NCI-H345 (cell line): Measurements from ENCODE around the gene HTR2A.

Source experiments
- DNase-seq: peaks from one replicate; lab custom pipeline; 2025; lab: John Stamatoyannopoulos, UW

The HTR2A gene

GRCh38 chr13:46868091-46868490 lies 28.8 kb downstream of the HTR2A start:
- DNase-seq, result no peak

- peak; percentile 28 for DNase-seq
Observed at GRCh38 chr13:46866150-46866549, 30.7 kb downstream of the HTR2A start.

- DNase-seq, result no peak
Observed at GRCh38 chr13:46864941-46865340, 31.9 kb downstream of the HTR2A start.

- no peak for DNase-seq
Observed at GRCh38 chr13:46861959-46862358, 34.9 kb downstream of the HTR2A start.

- DNase-seq, result no peak
Observed at GRCh38 chr13:46860722-46861121, 36.1 kb downstream of the HTR2A start.

- DNase-seq, result no peak
Observed at GRCh38 chr13:46858776-46859175, 38.1 kb downstream of the HTR2A start.

GRCh38 chr13:46858163-46858562 lies 38.7 kb downstream of the HTR2A start:
- no peak for DNase-seq

GRCh38 chr13:46855664-46856063 lies 41.2 kb downstream of the HTR2A start:
- no peak for DNase-seq

GRCh38 chr13:46855166-46855565 lies 41.7 kb downstream of the HTR2A start:
- no peak for DNase-seq

GRCh38 chr13:46852168-46852567 lies 44.7 kb downstream of the HTR2A start:
- no peak for DNase-seq

GRCh38 chr13:46850214-46850613 lies 46.6 kb downstream of the HTR2A start:
- DNase-seq, result no peak

GRCh38 chr13:46846726-46847125 lies 50.1 kb downstream of the HTR2A start:
- DNase-seq, result no peak

GRCh38 chr13:46845146-46845545 lies 51.7 kb downstream of the HTR2A start:
- DNase-seq, result no peak

- DNase-seq, result no peak
Observed at GRCh38 chr13:46844431-46844830, 52.4 kb downstream of the HTR2A start.

- DNase-seq, result no peak
Observed at GRCh38 chr13:46839399-46839798, 57.5 kb downstream of the HTR2A start.

- no peak for DNase-seq
Observed at GRCh38 chr13:46834657-46835056, 62.2 kb downstream of the HTR2A start.

- peak; percentile 36 for DNase-seq
Observed at GRCh38 chr13:46831588-46832194, 65.2 kb downstream of the HTR2A start.

- DNase-seq, result no peak
Observed at GRCh38 chr13:46830405-46831005, 66.3 kb downstream of the HTR2A start.

- no peak for DNase-seq
Observed at GRCh38 chr13:46822551-46822950, 74.3 kb downstream of the HTR2A start.

- DNase-seq, result no peak
Observed at GRCh38 chr13:46817838-46818476, 78.9 kb downstream of the HTR2A start.

GRCh38 chr13:46817095-46817494 lies 79.8 kb downstream of the HTR2A start:
- no peak for DNase-seq

GRCh38 chr13:46816371-46816770 lies 80.5 kb downstream of the HTR2A start:
- DNase-seq, result no peak

GRCh38 chr13:46812301-46812797 lies 84.5 kb downstream of the HTR2A start:
- DNase-seq, result no peak
